ENCODE data around the gene PHLPP1.

Gene PHLPP1

DNA sequence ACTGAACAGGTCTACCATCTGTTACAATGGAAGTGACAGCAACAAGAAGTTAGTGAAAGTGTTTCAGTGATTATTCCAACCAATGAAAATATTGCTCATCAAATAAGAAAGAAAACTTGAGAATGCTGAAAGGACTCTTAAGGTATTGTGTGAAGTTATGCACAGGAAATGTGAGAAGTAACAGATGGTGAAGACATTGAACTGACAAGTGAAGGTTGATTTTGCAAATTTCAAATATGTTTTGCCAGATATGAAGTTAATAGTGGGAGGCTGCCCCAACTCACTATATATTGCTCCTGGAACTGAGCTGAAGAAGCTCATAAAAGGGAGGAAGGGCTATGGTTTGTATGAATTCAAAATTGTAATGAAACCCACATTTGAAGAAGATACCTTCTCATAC, 97.5 kb downstream of the PHLPP1 start:
- Histone ChIP-seq H3K4me2 (ENCODE audit: low read depth, low read length, poor library complexity, severe bottlenecking) (peak overlapping the region; percentile 40), H3K9ac (ENCODE audit: low read depth, low read length, poor library complexity, severe bottlenecking) (no peak overlapping the region), H3K9me2 (replicated peaks; ENCODE audit: low read depth, low read length) (no peaks in the 10 kb centered on the region), H4K20me1 (ENCODE audit: insufficient read depth, low read length, poor library complexity, severe bottlenecking) (no peaks in the 10 kb centered on the region), H3K4me1 (ENCODE audit: insufficient read depth, low read length, poor library complexity, severe bottlenecking) (peaks cover 44% of the 10 kb centered on the region), H3F3A (ENCODE audit: low read depth) (peaks cover 7% of the 10 kb centered on the region; the same call in 1 of the 2 replicates), H3K9me3 (ENCODE audit: insufficient read depth, low read depth, low read length) (no peaks in the 10 kb centered on the region), H3K36me3 (ENCODE audit: insufficient read depth, low read length) (no peaks in the 10 kb centered on the region), H3K79me2 (ENCODE audit: insufficient read depth, low read length) (peaks cover 73% of the 10 kb centered on the region), H2AFZ (ENCODE audit: low read length) (no peak overlapping the region), H3K27me3 (ENCODE audit: insufficient read depth, low read length, poor library complexity, severe bottlenecking) (no peaks in the 10 kb centered on the region), H3K4me3 (ENCODE audit: low read length, poor library complexity, severe bottlenecking) (no peak overlapping the region)
- TF ChIP-seq EZH2phosphoT487 (IDR thresholded peaks at IDR 0.05; ENCODE audit: borderline replicate concordance), result no peak
- TF ChIP-seq, protein P1, sequence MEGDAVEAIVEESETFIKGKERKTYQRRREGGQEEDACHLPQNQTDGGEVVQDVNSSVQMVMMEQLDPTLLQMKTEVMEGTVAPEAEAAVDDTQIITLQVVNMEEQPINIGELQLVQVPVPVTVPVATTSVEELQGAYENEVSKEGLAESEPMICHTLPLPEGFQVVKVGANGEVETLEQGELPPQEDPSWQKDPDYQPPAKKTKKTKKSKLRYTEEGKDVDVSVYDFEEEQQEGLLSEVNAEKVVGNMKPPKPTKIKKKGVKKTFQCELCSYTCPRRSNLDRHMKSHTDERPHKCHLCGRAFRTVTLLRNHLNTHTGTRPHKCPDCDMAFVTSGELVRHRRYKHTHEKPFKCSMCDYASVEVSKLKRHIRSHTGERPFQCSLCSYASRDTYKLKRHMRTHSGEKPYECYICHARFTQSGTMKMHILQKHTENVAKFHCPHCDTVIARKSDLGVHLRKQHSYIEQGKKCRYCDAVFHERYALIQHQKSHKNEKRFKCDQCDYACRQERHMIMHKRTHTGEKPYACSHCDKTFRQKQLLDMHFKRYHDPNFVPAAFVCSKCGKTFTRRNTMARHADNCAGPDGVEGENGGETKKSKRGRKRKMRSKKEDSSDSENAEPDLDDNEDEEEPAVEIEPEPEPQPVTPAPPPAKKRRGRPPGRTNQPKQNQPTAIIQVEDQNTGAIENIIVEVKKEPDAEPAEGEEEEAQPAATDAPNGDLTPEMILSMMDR (conservative IDR thresholded peaks at IDR 0.05; ENCODE audit: low read length), result no peak

DNA sequence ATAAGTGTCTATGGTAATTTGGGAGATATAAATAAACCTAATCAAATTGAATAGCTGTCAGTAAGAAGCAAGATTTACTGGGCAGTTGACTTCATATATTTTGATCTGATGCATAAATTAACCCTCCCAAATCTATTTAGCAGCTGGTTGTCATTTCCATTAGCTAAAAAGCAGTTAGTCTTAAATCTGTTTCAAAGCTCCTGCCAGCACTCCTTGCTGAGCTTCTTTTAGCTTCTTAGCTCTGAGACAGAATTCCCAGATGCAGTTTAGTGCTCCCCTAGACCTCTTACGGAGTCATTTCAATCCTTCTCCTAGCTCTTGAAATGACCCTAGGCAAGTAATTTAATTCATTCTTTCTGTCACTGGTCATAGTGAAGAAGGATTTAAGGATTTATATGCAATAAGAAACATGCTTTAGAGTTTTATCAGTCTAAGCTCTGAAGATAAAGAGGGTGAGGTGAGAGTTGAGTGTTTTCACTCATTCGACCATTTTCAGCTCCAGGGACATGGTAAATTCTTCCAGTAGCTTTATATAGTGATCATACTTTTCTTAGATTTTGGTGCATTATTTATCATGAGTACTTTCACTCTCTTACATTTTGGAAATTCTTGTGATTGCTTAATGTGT, 98.9 kb downstream of the PHLPP1 start:
- Histone ChIP-seq H3K4me1 (ENCODE audit: insufficient read depth, low read length, poor library complexity, severe bottlenecking) (peaks cover 44% of the 10 kb centered on the region), H4K20me1 (ENCODE audit: insufficient read depth, low read length, poor library complexity, severe bottlenecking) (no peaks in the 10 kb centered on the region), H3K27me3 (ENCODE audit: insufficient read depth, low read length, poor library complexity, severe bottlenecking) (no peaks in the 10 kb centered on the region), H3K4me3 (ENCODE audit: low read length, poor library complexity, severe bottlenecking) (no peak overlapping the region), H3K4me2 (ENCODE audit: low read depth, low read length, poor library complexity, severe bottlenecking) (no peak overlapping the region), H3F3A (ENCODE audit: low read depth) (peaks cover 7% of the 10 kb centered on the region; the same call in 1 of the 2 replicates), H3K9me3 (ENCODE audit: insufficient read depth, low read depth, low read length) (no peaks in the 10 kb centered on the region), H3K36me3 (ENCODE audit: insufficient read depth, low read length) (no peaks in the 10 kb centered on the region), H2AFZ (ENCODE audit: low read length) (no peak overlapping the region), H3K79me2 (ENCODE audit: insufficient read depth, low read length) (peaks cover 72% of the 10 kb centered on the region), H3K9me2 (replicated peaks; ENCODE audit: low read depth, low read length) (no peaks in the 10 kb centered on the region), H3K9ac (ENCODE audit: low read depth, low read length, poor library complexity, severe bottlenecking) (peak overlapping the region; percentile 1)
- no peak for TF ChIP-seq EZH2phosphoT487 (IDR thresholded peaks at IDR 0.05; ENCODE audit: borderline replicate concordance)
- TF ChIP-seq, protein P1 (conservative IDR thresholded peaks at IDR 0.05; ENCODE audit: low read length), result no peak

DNA sequence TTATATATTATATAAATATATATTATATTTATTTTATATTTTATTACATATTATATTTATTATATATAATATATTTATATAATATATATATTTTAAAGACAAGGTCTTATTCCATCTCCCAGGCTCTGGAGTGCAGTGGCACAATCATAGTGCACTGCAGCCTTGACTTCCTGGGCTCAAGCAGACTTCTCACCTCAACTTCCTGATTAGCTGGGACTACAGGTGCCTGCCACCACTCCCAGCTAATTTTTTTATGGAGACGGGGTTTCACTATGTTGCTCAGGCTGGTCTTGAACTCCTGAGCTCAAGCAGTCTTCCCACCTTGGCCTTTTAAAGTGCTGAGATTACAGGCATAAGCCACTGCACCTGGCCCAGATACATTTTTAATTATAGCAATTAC, 110.0 kb downstream of the PHLPP1 start:
- Histone ChIP-seq H3K4me2 (ENCODE audit: low read depth, low read length, poor library complexity, severe bottlenecking) (no peak overlapping the region), H3F3A (ENCODE audit: low read depth) (no peaks in the 10 kb centered on the region), H4K20me1 (ENCODE audit: insufficient read depth, low read length, poor library complexity, severe bottlenecking) (no peaks in the 10 kb centered on the region), H3K9me3 (ENCODE audit: insufficient read depth, low read depth, low read length) (no peaks in the 10 kb centered on the region), H2AFZ (ENCODE audit: low read length) (no peak overlapping the region), H3K9ac (ENCODE audit: low read depth, low read length, poor library complexity, severe bottlenecking) (no peak overlapping the region), H3K27me3 (ENCODE audit: insufficient read depth, low read length, poor library complexity, severe bottlenecking) (no peaks in the 10 kb centered on the region), H3K4me1 (ENCODE audit: insufficient read depth, low read length, poor library complexity, severe bottlenecking) (peaks cover 4% of the 10 kb centered on the region), H3K36me3 (ENCODE audit: insufficient read depth, low read length) (peaks cover 4% of the 10 kb centered on the region; the same call in 1 of the 2 replicates), H3K4me3 (ENCODE audit: low read length, poor library complexity, severe bottlenecking) (no peak overlapping the region), H3K79me2 (ENCODE audit: insufficient read depth, low read length) (peaks cover 51% of the 10 kb centered on the region), H3K9me2 (replicated peaks; ENCODE audit: low read depth, low read length) (no peaks in the 10 kb centered on the region)
- TF ChIP-seq EZH2phosphoT487 (IDR thresholded peaks at IDR 0.05; ENCODE audit: borderline replicate concordance), result no peak
- TF ChIP-seq, protein P1 (conservative IDR thresholded peaks at IDR 0.05; ENCODE audit: low read length), result no peak
